ENCODE results near the gene SNX1.

GRCh38 chr15:64187396-64188191, 91.8 kb downstream of the SNX1 start:
- TF ChIP-seq FOSL1 (CRISPR knock-in tag; IDR thresholded peaks at IDR 0.05; ENCODE audit: borderline replicate concordance) = no peak
- no peak for TF ChIP-seq POLR2A (IDR thresholded peaks at IDR 0.05; ENCODE audit: insufficient read depth in 1 of 2, low read depth in 2 of 2, low read length in 2 of 2)
- TF ChIP-seq ZMAT5 (CRISPR knock-in tag; IDR thresholded peaks at IDR 0.05; ENCODE audit: borderline replicate concordance, low read depth) = no peak
- TF ChIP-seq EEA1 (CRISPR knock-in tag; IDR thresholded peaks at IDR 0.05; ENCODE audit: borderline replicate concordance) = no peak
- TF ChIP-seq ZNF143 (CRISPR knock-in tag; IDR thresholded peaks at IDR 0.05) = no peak
- no peak for TF ChIP-seq ZNF788 (CRISPR knock-in tag; IDR thresholded peaks at IDR 0.05; ENCODE audit: borderline replicate concordance)
- TF ChIP-seq ATF2 (CRISPR knock-in tag; IDR thresholded peaks at IDR 0.05) = no peak

All from HepG2 (cell line).